SK-N-SH treated with all-trans-retinoic acid at 6 μM for 48 hours (cell line): ENCODE measurements around the gene RET.
A peak's percentile ranks its signal among the peaks of the same experiment; 100 is the strongest.
"Not testable (repeated sequence)": the region's sequence is repeated elsewhere in the genome, so short reads cannot be mapped to it uniquely, and the experiment has no call there.

Source experiments
- ATAC-seq: fragments of 200-7000 bp; cut with Tn5 transposase; 3 replicates; pipeline ENCODE4 v1.9.1; 2020; ENCODE audit warnings: mild to moderate bottlenecking, moderate library complexity
- ARNTL ChIP-seq: fragments of 450-650 bp; formaldehyde crosslinking; IDR thresholded peaks from 2 replicates; pipeline ENCODE4 v1.5.0; 2020; ENCODE audit warnings: low read depth, mild to moderate bottlenecking, moderate library complexity, borderline replicate concordance
- BACH2 ChIP-seq: fragments of 250-450 bp; sonication (Bioruptor Pico); IDR thresholded peaks from 2 replicates; pipeline ENCODE4 v1.9.0; 2021; ENCODE audit warnings: mild to moderate bottlenecking, borderline replicate concordance
- CSRNP3 ChIP-seq: fragments of 250-450 bp; sonication (Bioruptor Pico); IDR thresholded peaks from 2 replicates; pipeline ENCODE4 v1.5.1; 2021; ENCODE audit warnings: mild to moderate bottlenecking, moderate library complexity
- GLIS3 ChIP-seq: fragments of 250-450 bp; sonication (Bioruptor Pico); IDR thresholded peaks from 2 replicates; pipeline ENCODE4 v1.5.0; 2020; ENCODE audit warnings: mild to moderate bottlenecking, moderate library complexity
- ISL1 ChIP-seq: fragments of 250-450 bp; sonication (Bioruptor Pico); IDR thresholded peaks from 2 replicates; pipeline ENCODE4 v2.1.2; 2022; ENCODE audit warnings: mild to moderate bottlenecking, moderate library complexity
- OSR1 ChIP-seq: fragments of 250-450 bp; sonication (Bioruptor Pico); IDR thresholded peaks from 2 replicates; pipeline ENCODE4 v1.8.0; 2022; ENCODE audit warnings: moderate library complexity, mild to moderate bottlenecking, inconsistent platforms
- PATZ1 ChIP-seq: fragments of 250-450 bp; sonication (Bioruptor Pico); IDR thresholded peaks from 2 replicates; pipeline ENCODE4 v1.8.0; 2020; ENCODE audit warnings: mild to moderate bottlenecking, moderate library complexity, borderline replicate concordance
- PPARA ChIP-seq: fragments of 250-450 bp; sonication (Bioruptor Pico); IDR thresholded peaks from 2 replicates; pipeline ENCODE4 v1.5.0; 2020; ENCODE audit warnings: mild to moderate bottlenecking, borderline replicate concordance
- RARB ChIP-seq: fragments of 250-450 bp; sonication (Bioruptor Pico); IDR thresholded peaks from 2 replicates; pipeline ENCODE4 v1.8.0; 2021; ENCODE audit warnings: mild to moderate bottlenecking, moderate library complexity
- SNAI2 ChIP-seq: fragments of 250-450 bp; sonication (Bioruptor Pico); IDR thresholded peaks from 2 replicates; pipeline ENCODE4 v1.5.0; 2020; ENCODE audit warnings: mild to moderate bottlenecking, moderate library complexity
- TCF4 ChIP-seq: fragments of 250-450 bp; sonication (Bioruptor Pico); IDR thresholded peaks from 2 replicates; pipeline ENCODE4 v1.8.0; 2021; ENCODE audit warnings: mild to moderate bottlenecking, moderate library complexity, borderline replicate concordance
- TOX ChIP-seq: fragments of 250-450 bp; sonication (Bioruptor Pico); IDR thresholded peaks from 2 replicates; pipeline ENCODE4 v1.8.0; 2021; ENCODE audit warnings: mild to moderate bottlenecking, moderate library complexity, borderline replicate concordance
- ZC3H10 ChIP-seq: fragments of 250-450 bp; sonication (Bioruptor Pico); IDR thresholded peaks from 2 replicates; pipeline ENCODE4 v1.5.1; 2021; ENCODE audit warnings: mild to moderate bottlenecking, moderate library complexity
- ZFP30 ChIP-seq: fragments of 450-650 bp; formaldehyde crosslinking; IDR thresholded peaks from 2 replicates; pipeline ENCODE4 v1.5.0; 2022; ENCODE audit warnings: mild to moderate bottlenecking, moderate library complexity
- ZNF70 ChIP-seq: fragments of 450-650 bp; formaldehyde crosslinking; IDR thresholded peaks from 2 replicates; pipeline ENCODE4 v1.5.0; 2020; ENCODE audit warnings: mild to moderate bottlenecking, moderate library complexity
- ZNF8 ChIP-seq: fragments of 450-650 bp; formaldehyde crosslinking; IDR thresholded peaks from 2 replicates; pipeline ENCODE4 v1.5.0; 2020; ENCODE audit warnings: mild to moderate bottlenecking, moderate library complexity
- TF ChIP-seq, protein P1 (sequence below): fragments of 250-450 bp; sonication (Bioruptor Pico); IDR thresholded peaks from 2 replicates; pipeline ENCODE4 v1.8.0; 2021; ENCODE audit warnings: low read depth, mild to moderate bottlenecking, moderate library complexity, borderline replicate concordance
- TF ChIP-seq, protein P2 (sequence below): fragments of 250-450 bp; sonication (Bioruptor Pico); IDR thresholded peaks from 2 replicates; pipeline ENCODE4 v1.5.0; 2020; ENCODE audit warnings: mild to moderate bottlenecking, moderate library complexity

The RET gene

GRCh38 chr10:43091846-43092245 lies 15.0 kb downstream of the RET start:
- ATAC-seq, result no peak
- no peak for TF ChIP-seq PATZ1 (CRISPR knock-in tag)
- TF ChIP-seq, all 23 proteins: peak for 0

GRCh38 chr10:43093423-43094076 lies 16.7 kb downstream of the RET start:
- no peak for TF ChIP-seq GLIS3 (CRISPR knock-in tag)
- no peak for TF ChIP-seq OSR1 (CRISPR knock-in tag)
- no peak for TF ChIP-seq TCF4 (CRISPR knock-in tag)
- TF ChIP-seq BACH2, result no peak
- TF ChIP-seq ZNF8 (CRISPR knock-in tag), result no peak
- TF ChIP-seq RARB (CRISPR knock-in tag), result no peak
- TF ChIP-seq ISL1 (CRISPR knock-in tag), result no peak
- no peak for TF ChIP-seq PPARA (CRISPR knock-in tag)
- no peak for TF ChIP-seq TOX
- no peak for TF ChIP-seq ZFP30 (CRISPR knock-in tag)
- ATAC-seq, result peak; percentile 78

- no peak for ATAC-seq
- no peak for TF ChIP-seq SNAI2 (CRISPR knock-in tag)
- no peak for TF ChIP-seq BACH2
- TF ChIP-seq PATZ1 (CRISPR knock-in tag), result no peak
- TF ChIP-seq, protein P1, sequence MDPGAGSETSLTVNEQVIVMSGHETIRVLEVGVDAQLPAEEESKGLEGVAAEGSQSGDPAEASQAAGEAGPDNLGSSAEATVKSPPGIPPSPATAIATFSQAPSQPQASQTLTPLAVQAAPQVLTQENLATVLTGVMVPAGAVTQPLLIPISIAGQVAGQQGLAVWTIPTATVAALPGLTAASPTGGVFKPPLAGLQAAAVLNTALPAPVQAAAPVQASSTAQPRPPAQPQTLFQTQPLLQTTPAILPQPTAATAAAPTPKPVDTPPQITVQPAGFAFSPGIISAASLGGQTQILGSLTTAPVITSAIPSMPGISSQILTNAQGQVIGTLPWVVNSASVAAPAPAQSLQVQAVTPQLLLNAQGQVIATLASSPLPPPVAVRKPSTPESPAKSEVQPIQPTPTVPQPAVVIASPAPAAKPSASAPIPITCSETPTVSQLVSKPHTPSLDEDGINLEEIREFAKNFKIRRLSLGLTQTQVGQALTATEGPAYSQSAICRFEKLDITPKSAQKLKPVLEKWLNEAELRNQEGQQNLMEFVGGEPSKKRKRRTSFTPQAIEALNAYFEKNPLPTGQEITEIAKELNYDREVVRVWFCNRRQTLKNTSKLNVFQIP (CRISPR knock-in tag), result no peak
Measured at GRCh38 chr10:43094085-43094484, 17.2 kb downstream of the RET start.

DNA sequence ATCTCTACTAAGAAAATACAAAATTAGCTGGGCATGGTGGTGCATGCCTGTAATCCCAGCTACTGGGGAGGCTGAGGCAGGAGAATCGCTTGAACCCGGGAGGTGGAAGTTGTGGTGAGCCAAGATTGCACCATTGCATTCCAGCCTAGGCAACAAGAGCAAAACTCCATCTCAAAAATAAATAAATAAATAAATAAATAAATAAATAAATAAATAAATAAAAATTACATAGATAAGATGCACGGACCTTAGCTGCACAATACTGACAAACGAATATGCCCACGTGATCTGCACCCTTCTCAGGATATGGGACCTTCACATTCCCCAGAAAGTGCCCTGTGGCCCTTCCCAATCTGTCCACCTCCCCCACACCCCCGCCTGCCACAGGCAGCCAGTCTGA lies 22.5 kb downstream of the RET start:
- not testable (repeated sequence) for ATAC-seq

- ATAC-seq, result no peak
- TF ChIP-seq ZC3H10 (CRISPR knock-in tag) (no peak), GLIS3 (CRISPR knock-in tag) (no peak), PATZ1 (CRISPR knock-in tag) (no peak), TCF4 (CRISPR knock-in tag) (no peak), ISL1 (CRISPR knock-in tag) (no peak), ZNF8 (CRISPR knock-in tag) (no peak), SNAI2 (CRISPR knock-in tag) (no peak), CSRNP3 (CRISPR knock-in tag) (no peak), TOX (no peak), ZNF70 (CRISPR knock-in tag) (no peak), ARNTL (CRISPR knock-in tag) (no peak), OSR1 (CRISPR knock-in tag) (no peak)
- TF ChIP-seq, protein P1 (CRISPR knock-in tag), result no peak
- TF ChIP-seq, protein P2, sequence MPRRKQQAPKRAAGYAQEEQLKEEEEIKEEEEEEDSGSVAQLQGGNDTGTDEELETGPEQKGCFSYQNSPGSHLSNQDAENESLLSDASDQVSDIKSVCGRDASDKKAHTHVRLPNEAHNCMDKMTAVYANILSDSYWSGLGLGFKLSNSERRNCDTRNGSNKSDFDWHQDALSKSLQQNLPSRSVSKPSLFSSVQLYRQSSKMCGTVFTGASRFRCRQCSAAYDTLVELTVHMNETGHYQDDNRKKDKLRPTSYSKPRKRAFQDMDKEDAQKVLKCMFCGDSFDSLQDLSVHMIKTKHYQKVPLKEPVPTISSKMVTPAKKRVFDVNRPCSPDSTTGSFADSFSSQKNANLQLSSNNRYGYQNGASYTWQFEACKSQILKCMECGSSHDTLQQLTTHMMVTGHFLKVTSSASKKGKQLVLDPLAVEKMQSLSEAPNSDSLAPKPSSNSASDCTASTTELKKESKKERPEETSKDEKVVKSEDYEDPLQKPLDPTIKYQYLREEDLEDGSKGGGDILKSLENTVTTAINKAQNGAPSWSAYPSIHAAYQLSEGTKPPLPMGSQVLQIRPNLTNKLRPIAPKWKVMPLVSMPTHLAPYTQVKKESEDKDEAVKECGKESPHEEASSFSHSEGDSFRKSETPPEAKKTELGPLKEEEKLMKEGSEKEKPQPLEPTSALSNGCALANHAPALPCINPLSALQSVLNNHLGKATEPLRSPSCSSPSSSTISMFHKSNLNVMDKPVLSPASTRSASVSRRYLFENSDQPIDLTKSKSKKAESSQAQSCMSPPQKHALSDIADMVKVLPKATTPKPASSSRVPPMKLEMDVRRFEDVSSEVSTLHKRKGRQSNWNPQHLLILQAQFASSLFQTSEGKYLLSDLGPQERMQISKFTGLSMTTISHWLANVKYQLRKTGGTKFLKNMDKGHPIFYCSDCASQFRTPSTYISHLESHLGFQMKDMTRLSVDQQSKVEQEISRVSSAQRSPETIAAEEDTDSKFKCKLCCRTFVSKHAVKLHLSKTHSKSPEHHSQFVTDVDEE (CRISPR knock-in tag), result no peak
Measured at GRCh38 chr10:43099928-43100327, 23.1 kb downstream of the RET start.
